ENCODE data around the gene RAD18.

DNA sequence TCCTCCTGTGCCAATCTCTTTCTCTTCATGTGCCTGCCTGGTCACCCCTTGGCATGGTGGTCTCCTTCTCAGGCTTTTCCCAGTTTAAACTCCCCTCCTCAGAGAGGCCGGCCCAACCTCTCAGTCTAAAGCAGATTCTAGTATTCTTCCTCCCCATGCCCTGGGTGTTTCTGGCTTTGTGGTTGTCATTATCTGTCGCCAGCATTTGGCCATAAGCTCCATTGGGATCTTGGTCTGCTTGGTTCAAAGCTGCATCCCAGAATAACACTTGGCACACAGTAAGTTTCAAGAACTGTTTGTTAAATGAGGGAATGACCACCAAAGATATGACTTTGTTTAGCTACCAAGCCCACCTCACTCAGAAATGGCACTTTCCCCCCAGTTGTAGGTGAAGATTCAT lies 11.2 kb upstream of the RAD18 start:
- TF ChIP-seq, protein P1, sequence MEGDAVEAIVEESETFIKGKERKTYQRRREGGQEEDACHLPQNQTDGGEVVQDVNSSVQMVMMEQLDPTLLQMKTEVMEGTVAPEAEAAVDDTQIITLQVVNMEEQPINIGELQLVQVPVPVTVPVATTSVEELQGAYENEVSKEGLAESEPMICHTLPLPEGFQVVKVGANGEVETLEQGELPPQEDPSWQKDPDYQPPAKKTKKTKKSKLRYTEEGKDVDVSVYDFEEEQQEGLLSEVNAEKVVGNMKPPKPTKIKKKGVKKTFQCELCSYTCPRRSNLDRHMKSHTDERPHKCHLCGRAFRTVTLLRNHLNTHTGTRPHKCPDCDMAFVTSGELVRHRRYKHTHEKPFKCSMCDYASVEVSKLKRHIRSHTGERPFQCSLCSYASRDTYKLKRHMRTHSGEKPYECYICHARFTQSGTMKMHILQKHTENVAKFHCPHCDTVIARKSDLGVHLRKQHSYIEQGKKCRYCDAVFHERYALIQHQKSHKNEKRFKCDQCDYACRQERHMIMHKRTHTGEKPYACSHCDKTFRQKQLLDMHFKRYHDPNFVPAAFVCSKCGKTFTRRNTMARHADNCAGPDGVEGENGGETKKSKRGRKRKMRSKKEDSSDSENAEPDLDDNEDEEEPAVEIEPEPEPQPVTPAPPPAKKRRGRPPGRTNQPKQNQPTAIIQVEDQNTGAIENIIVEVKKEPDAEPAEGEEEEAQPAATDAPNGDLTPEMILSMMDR (IDR thresholded peaks at IDR 0.05), result no peak
- TF ChIP-seq POLR2AphosphoS5 (IDR thresholded peaks at IDR 0.05; ENCODE audit: insufficient read depth in 1 of 2, low read depth in 1 of 2) (no peak), POLR2A (IDR thresholded peaks at IDR 0.05) (no peak)

Data from vagina (tissue), 2 donors.